ENCODE measurements around the gene APOO. TPM values are rescaled to one million over a fixed set of nuclear protein-coding genes. Genes with fewer than 3 reads are reported as not detected.

Gene APOO
- total RNA-seq, 1 donor from 2014 or later = 81.0 TPM

DNA sequence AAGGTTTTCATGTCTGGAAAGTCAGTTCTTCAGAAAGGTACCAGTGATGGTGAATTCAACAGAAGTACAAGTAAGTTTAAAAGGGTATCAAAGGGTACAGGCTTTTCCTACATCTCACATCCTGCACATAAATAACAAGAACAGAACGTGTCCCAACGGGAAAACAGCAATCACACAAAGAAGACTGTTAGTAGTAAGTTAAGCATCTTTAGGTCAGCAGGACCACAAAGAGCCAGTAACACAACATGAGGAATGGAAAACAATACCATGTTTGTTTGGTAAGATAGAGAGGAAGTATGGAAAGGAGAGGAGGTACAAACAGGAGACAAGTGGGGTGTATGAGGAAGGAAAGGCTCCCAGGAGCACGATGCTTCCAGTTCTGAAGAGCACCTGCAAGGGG, 81.5 kb downstream of the APOO start:
- no peak overlapping the region for H2AFZ ChIP-seq (replicated peaks)

DNA sequence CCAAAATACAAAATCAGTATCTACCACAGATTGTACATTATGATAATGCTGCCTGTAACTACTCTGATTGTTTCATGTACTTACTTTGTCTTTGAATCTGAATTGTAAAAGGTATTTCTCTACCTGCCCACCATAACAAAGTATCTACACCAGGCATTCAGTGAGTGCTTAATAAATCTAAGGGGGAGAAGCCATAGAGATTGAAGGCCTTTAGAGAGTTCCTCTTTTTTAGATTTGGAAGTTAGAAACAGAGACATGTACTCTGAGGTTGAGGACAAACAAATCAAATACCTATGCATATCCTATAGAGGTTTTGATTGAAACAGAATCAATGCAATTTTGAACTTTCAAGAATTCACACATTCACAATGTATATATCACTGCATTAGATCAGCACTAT, 82.1 kb downstream of the APOO start:
- H3K4me3 Mint-ChIP-seq = no peak overlapping the region
- Histone ChIP-seq H3K4me2 (no peak overlapping the region), H3K4me3 (no peak overlapping the region), H3F3A (ENCODE audit: low read depth) (no peaks in the 10 kb centered on the region), H3K9ac (no peak overlapping the region), H3K9me3 (ENCODE audit: low read depth) (no peaks in the 10 kb centered on the region), H2AFZ (replicated peaks) (no peak overlapping the region), H3K4me1 (no peaks in the 10 kb centered on the region), H3K27me3 (no peaks in the 10 kb centered on the region), H3K36me3 (no peaks in the 10 kb centered on the region), H4K20me1 (ENCODE audit: low read depth) (no peaks in the 10 kb centered on the region), H3K79me2 (ENCODE audit: low read depth) (no peaks in the 10 kb centered on the region), H3K27ac (no peak overlapping the region)
- H3K27me3 Mint-ChIP-seq (ENCODE audit: insufficient read depth, low read depth) = no peaks in the 10 kb centered on the region
- H3K27ac Mint-ChIP-seq = no peak overlapping the region
- no peaks in the 10 kb centered on the region for H3K9me3 Mint-ChIP-seq
- no peak for DNase-seq (ENCODE audit: low spot score)
- peaks cover 4% of the 10 kb centered on the region for H3K4me1 Mint-ChIP-seq
- TF ChIP-seq EZH2 (IDR thresholded peaks at IDR 0.05) = no peak
- TF ChIP-seq, protein P1, sequence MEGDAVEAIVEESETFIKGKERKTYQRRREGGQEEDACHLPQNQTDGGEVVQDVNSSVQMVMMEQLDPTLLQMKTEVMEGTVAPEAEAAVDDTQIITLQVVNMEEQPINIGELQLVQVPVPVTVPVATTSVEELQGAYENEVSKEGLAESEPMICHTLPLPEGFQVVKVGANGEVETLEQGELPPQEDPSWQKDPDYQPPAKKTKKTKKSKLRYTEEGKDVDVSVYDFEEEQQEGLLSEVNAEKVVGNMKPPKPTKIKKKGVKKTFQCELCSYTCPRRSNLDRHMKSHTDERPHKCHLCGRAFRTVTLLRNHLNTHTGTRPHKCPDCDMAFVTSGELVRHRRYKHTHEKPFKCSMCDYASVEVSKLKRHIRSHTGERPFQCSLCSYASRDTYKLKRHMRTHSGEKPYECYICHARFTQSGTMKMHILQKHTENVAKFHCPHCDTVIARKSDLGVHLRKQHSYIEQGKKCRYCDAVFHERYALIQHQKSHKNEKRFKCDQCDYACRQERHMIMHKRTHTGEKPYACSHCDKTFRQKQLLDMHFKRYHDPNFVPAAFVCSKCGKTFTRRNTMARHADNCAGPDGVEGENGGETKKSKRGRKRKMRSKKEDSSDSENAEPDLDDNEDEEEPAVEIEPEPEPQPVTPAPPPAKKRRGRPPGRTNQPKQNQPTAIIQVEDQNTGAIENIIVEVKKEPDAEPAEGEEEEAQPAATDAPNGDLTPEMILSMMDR (IDR thresholded peaks at IDR 0.05) = no peak
- no peak for TF ChIP-seq EZH2phosphoT487 (IDR thresholded peaks at IDR 0.05)
- H3K36me3 Mint-ChIP-seq = no peaks in the 10 kb centered on the region

More for the DNA sequence above, 81.5 kb downstream of the APOO start:
- Histone ChIP-seq H3K4me3 (no peak overlapping the region), H3K4me2 (no peak overlapping the region), H4K20me1 (ENCODE audit: low read depth) (no peaks in the 10 kb centered on the region), H3K27ac (no peak overlapping the region), H3K79me2 (ENCODE audit: low read depth) (no peaks in the 10 kb centered on the region), H3K9ac (no peak overlapping the region), H3F3A (ENCODE audit: low read depth) (no peaks in the 10 kb centered on the region), H3K9me3 (ENCODE audit: low read depth) (no peaks in the 10 kb centered on the region), H3K4me1 (no peaks in the 10 kb centered on the region), H3K27me3 (no peaks in the 10 kb centered on the region), H3K36me3 (no peaks in the 10 kb centered on the region)
- Mint-ChIP-seq H3K36me3 (no peaks in the 10 kb centered on the region), H3K9me3 (no peaks in the 10 kb centered on the region), H3K4me3 (no peak overlapping the region), H3K27ac (no peak overlapping the region), H3K27me3 (ENCODE audit: insufficient read depth, low read depth) (no peaks in the 10 kb centered on the region), H3K4me1 (peaks cover 4% of the 10 kb centered on the region)
- DNase-seq (ENCODE audit: low spot score) = no peak
- TF ChIP-seq EZH2phosphoT487 (IDR thresholded peaks at IDR 0.05) (no peak), EZH2 (IDR thresholded peaks at IDR 0.05) (no peak)
- TF ChIP-seq, protein P1 (IDR thresholded peaks at IDR 0.05) = no peak

DNA sequence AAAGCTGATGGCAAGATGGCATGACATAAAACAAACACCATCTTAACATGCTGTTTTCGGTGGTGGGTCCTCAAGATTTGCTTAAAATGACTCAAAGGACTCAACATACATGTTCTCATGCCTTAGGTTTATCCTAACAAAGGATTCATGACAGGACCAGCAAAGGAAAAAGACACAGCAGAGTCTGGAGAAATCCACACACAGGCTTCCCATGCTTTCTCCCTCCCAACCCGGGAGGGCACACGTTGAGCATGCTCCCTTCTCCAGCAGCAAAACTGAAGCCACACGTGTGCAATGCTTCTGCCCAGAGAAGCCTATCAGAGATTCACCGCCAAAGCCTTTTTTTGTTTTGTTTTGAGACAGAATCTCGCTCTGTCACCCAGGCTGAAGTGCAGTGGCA, 84.9 kb downstream of the APOO start:
- Mint-ChIP-seq H3K36me3 (no peaks in the 10 kb centered on the region), H3K9me3 (no peaks in the 10 kb centered on the region), H3K4me3 (no peak overlapping the region), H3K27ac (no peak overlapping the region), H3K27me3 (ENCODE audit: insufficient read depth, low read depth) (peaks cover 4% of the 10 kb centered on the region), H3K4me1 (peaks cover 4% of the 10 kb centered on the region)
- H3K4me2 ChIP-seq = no peak overlapping the region
- no peak overlapping the region for H3K4me3 ChIP-seq
- H4K20me1 ChIP-seq (ENCODE audit: low read depth) = no peaks in the 10 kb centered on the region
- no peak overlapping the region for H2AFZ ChIP-seq (replicated peaks)
- DNase-seq (ENCODE audit: low spot score) = no peak
- TF ChIP-seq EZH2 (IDR thresholded peaks at IDR 0.05) (no peak), EZH2phosphoT487 (IDR thresholded peaks at IDR 0.05) (no peak)
- TF ChIP-seq, protein P1 (IDR thresholded peaks at IDR 0.05) = no peak
- no peaks in the 10 kb centered on the region for H3K36me3 ChIP-seq
- H3F3A ChIP-seq (ENCODE audit: low read depth) = no peaks in the 10 kb centered on the region
- no peaks in the 10 kb centered on the region for H3K9me3 ChIP-seq (ENCODE audit: low read depth)
- no peak overlapping the region for H3K27ac ChIP-seq
- no peaks in the 10 kb centered on the region for H3K27me3 ChIP-seq
- H3K9ac ChIP-seq = no peak overlapping the region
- no peaks in the 10 kb centered on the region for H3K79me2 ChIP-seq (ENCODE audit: low read depth)
- no peaks in the 10 kb centered on the region for H3K4me1 ChIP-seq
